Cardiac fibroblast (primary cell): ENCODE results near the gene NFIX.
A peak's percentile ranks its signal among the peaks of the same experiment; 100 is the strongest.
"Not testable (repeated sequence)": the region's sequence is repeated elsewhere in the genome, so short reads cannot be mapped to it uniquely, and the experiment has no call there.

ENCODE experiments used
- DNase-seq, 2 donors: peaks; one replicate each; pipeline versions ENCODE4 v3.0.0 to v3.0.0-alpha.2; 2010; ENCODE audit warnings: low read depth in 2 of 2
- H3K4me3 ChIP-seq, 2 donors: replicated peaks in 1 of 2; 1 replicate in 1 of 2; 2 replicates in 1 of 2; pipeline ENCODE4 v1.5.1; 2011; ENCODE audit warnings: low read depth in 2 of 2, low read length in 2 of 2, mild to moderate bottlenecking in 2 of 2, moderate library complexity in 1 of 2
- CTCF ChIP-seq: IDR thresholded peaks from one replicate; pipeline ENCODE4 v1.5.1; 2011; ENCODE audit warnings: low read depth, mild to moderate bottlenecking, low read length, inconsistent platforms

Gene NFIX

DNA sequence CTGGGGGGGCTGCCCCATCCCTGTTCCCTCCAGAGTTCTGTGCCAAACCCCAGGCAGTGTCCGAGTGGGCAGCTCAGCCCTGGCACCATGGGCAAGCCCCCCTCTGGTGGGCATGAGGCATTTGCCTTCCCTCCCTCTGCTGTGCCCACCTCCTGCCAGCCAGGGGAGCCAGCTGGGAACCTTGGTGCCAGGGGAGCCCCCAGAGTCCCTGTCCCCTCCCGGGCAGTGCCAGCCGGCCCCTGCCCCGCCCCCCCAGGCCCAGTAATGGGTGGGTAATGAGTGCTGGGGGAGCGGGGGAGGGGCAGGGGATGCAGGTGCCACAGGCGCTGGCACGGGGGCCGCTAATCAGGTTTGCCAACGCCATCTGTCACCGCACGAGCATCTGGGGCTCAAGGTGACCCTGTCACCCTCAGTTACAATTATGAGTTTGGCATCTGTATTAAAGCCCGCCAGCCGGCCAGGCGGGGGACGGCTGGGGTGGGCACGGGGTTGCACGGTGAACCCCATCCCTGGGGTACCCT is 20.0 kb upstream of the NFIX start:
- H3K4me3 ChIP-seq: no peak overlapping the region
- TF ChIP-seq CTCF: no peak
- DNase-seq: no peak

DNA sequence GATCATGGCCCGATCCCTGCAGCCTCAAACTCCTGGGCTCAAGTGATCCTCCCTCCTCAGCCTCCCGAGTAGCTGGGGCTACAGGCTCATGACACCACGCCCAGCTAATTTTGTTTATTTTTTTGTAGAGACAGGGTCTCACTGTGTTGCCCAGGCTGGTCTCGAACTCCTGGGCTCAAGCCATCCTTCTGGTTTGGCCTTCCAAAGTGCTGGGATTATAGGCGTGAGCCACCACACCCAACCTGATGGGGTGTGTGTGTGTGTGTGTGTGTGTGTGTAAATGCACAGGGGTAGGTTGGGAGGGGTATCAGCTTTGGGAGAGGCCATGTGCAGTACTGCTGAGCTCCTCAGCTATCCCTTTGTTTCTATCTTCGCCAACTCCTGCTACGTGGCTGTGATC is 19.2 kb upstream of the NFIX start:
- not testable (repeated sequence) for DNase-seq, H3K4me3 ChIP-seq

DNA sequence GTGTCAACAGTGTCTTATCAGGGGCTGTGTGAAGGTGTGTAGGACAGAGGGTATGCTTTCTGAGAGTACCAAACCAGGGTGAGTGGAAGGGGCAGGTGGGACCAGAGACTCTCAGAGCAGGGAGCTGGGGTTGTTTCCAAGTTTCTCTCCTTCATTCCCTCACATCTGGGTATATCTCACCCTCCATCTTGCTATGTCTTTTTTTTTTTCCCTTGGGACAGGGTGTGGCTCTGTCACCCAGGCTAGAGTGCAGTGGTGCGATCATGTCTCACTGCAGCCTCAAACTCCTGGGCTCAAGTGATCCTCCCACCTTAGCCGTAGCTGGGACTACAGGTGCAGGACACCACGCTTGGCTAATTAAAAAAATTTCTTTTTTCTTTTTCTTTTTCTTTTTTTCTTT is 15.3 kb upstream of the NFIX start:
- no peak for DNase-seq
- no peak overlapping the region for H3K4me3 ChIP-seq
- no peak for TF ChIP-seq CTCF

DNA sequence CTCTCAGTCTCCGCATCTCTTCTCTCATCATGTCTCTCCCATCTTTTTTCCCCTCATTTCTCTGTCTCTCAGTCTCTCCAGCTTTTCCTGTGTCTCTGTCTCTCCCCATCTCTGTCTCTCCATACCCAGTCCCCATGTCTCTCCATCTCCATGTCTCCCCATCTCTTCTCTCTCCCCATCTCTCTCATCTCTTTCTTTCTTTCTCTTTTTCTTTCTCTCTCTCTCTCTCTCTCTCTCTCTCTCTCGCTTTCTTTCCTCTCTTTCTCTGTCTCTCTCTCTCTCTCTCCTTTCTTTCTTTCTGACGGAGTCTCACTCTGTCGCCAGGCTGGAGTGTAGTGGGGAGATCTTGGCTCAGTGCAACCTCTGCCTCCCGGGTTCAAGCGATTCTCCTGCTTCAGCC is 12.6 kb upstream of the NFIX start:
- DNase-seq: no peak
- no peak overlapping the region for H3K4me3 ChIP-seq
- no peak for TF ChIP-seq CTCF

- peak overlapping the region in 1 of 2 donors; percentile 41 for H3K4me3 ChIP-seq
- no peak for TF ChIP-seq CTCF
- DNase-seq: no peak
Observed at GRCh38 chr19:12983091-12983490, 12.2 kb upstream of the NFIX start.

- peak overlapping the region in 1 of 2 donors; percentile 41 for H3K4me3 ChIP-seq
- peak; percentile 60 for TF ChIP-seq CTCF
- DNase-seq: peak; percentile 81 to 85
Observed at GRCh38 chr19:12983542-12984142, 11.6 kb upstream of the NFIX start.

DNA sequence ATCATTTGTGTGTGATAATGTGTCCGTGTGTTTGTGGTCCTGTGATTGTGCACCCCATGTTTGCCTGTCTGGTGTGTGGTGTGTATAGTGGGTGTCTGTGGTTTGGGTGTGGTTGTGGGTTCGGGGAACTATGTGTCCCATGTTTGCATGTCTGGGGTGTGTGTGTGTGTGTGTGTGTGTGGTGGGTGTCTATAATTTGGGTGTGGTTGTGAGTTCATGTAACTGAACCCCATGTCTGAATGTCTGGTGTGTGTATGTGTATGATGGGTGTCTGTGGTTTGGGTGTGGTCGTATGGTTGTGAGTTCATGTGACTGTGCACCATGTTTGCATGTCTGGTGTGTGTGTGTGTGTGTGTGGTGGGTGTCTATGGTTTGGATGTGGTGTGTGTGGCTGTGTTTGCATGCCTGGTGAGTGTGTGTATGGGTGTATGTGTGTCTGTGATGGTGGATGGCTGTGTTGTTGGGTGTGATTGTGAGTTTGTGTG is 11.1 kb upstream of the NFIX start:
- peak in 1 of 2 donors; percentile 29 for DNase-seq
- no peak for TF ChIP-seq CTCF
- H3K4me3 ChIP-seq: no peak overlapping the region
